Naive thymus-derived CD8-positive, alpha-beta T cell (primary cell): ENCODE data around the gene PGP. TPM values are rescaled to one million over a fixed set of nuclear protein-coding genes. Genes with fewer than 3 reads are reported as not detected.

ENCODE experiments used
- ATAC-seq, 2 donors: fragments of 150-1000 bp; cut with Tn5 transposase in 1 of 2; sonication (Bioruptor Pico), chemical (Tn5 transposase) in 1 of 2; 1 replicate in 1 of 2; 2 replicates in 1 of 2; pipeline ENCODE4 v1.10.0; 2021; ENCODE audit warnings: mild to moderate bottlenecking in 2 of 2, moderate library complexity in 2 of 2
- POLR2A ChIA-PET: fragments of 350-600 bp; sonication (Branson Sonifier 250); formaldehyde crosslinking; loops from one replicate; lab custom pipeline; 2021; ENCODE audit warnings: antibody characterized with exemption; lab: Charles Lee
- DNase-seq, 10 donors: peaks; one replicate each; pipeline versions ENCODE4 v3.0.0 to v3.0.0-alpha.2; 2020 to 2022
- H3K27ac Mint-ChIP-seq, 10 donors: one replicate each; pipeline ENCODE4 v1.8.0; 2020 to 2022; ENCODE audit warnings: mild to moderate bottlenecking in 10 of 10, mixed read lengths in 10 of 10, moderate library complexity in 4 of 10, inconsistent platforms in 1 of 10
- H3K27me3 Mint-ChIP-seq, 5 donors: one replicate each; pipeline ENCODE4 v1.8.0; 2021 to 2022; ENCODE audit warnings: mixed read lengths in 5 of 5
- H3K36me3 Mint-ChIP-seq, 3 donors: one replicate each; pipeline ENCODE4 v1.8.0; 2020 to 2022; ENCODE audit warnings: mixed read lengths in 3 of 3, mild to moderate bottlenecking in 2 of 3, inconsistent platforms in 1 of 3
- H3K4me1 Mint-ChIP-seq, 4 donors: one replicate each; pipeline ENCODE4 v1.8.0; 2021 to 2022; ENCODE audit warnings: mixed read lengths in 4 of 4
- H3K4me3 Mint-ChIP-seq, 10 donors: one replicate each; pipeline ENCODE4 v1.8.0; 2020 to 2022; ENCODE audit warnings: mild to moderate bottlenecking in 10 of 10, mixed read lengths in 10 of 10, moderate library complexity in 6 of 10, inconsistent platforms in 1 of 10
- H3K9me3 Mint-ChIP-seq, 9 donors: one replicate each; pipeline ENCODE4 v1.8.0; 2020 to 2022; ENCODE audit warnings: mixed read lengths in 9 of 9, mild to moderate bottlenecking in 3 of 9, inconsistent platforms in 1 of 9, moderate library complexity in 1 of 9
- polyA plus RNA-seq, 3 donors: library from polyadenylated mRNA; unstranded; fragments of 300-500 nt; fragmentation: Illumina TruSeq; gene quantifications; one replicate each; pipeline ENCODE4 v1.2.3, GENCODE V29; 2021
- total RNA-seq, 8 experiments: library from RNA in 2 of 8; stranded (reverse) in 2 of 8; gene quantifications; one replicate each; pipeline ENCODE4 v1.2.3 and lab custom pipeline; 2021 to 2026

The PGP gene
- total and polyA plus RNA-seq, 5 experiments from 2014 or later = 8.7 to 28.1 (median 17.7) TPM

DNA sequence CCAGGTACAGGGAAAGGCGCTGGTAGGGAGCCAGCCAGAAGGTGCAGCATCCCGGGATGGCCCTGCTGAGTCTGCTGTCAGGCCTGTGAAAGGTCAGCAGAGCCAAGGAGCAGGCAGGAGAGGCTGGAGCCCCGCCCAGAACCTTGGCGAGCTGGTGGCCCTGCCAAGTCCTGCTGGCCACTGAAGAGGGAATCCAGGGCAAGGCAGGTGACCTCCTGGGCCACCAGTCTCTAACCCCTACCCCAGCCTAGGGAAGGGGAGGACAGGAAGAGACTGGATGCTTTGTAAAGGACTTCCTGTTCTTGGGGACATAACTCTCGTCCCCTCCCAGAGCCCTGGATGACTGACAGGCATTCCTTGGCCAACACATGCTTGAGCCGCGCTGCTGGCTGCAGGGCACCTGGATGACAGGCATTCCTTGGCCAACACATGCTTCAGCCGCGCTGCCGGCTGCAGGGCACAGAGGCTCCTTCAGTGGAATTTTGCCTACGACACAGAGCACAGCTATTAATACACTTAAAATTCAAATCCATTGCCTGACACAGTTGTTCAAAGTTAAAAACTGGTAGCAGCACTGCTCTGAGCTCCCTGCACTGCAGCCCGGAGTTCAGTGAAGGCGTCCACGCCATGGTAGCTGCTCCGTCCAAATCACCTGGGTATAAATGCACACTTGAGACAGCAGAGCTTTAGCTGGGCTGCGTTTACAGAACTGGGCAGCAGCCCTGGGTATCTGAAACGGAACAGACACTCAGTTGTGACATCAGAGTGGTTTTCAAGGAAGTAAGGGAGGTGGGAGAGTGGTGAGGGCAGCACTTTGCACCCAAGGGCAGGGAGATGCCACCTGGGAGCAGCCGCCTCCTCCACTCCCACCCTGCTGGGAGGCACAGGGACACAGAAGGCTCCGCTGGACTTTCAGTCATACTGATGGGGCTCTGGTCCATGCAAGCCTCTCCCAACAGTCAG, 2.0 kb downstream of the PGP start:
- ATAC-seq = no peak
- Mint-ChIP-seq H3K27me3 (no peaks in the 10 kb centered on the region), H3K4me1 (peaks cover 8 to 25% (median 18%) of the 10 kb centered on the region in 4 donors), H3K36me3 (peaks cover 0 to 18% (median 5%) of the 10 kb centered on the region in 3 donors), H3K9me3 (no peaks in the 10 kb centered on the region), H3K27ac (peak overlapping the region in 6 of 10 donors; percentile 29 to 72 (median 44)), H3K4me3 (peak overlapping the region; percentile 59 to 85 (median 72))
- POLR2A ChIA-PET = interaction anchor here (0.9 kb wide), 1 partner anchor 430 kb away, joined by 3 read pairs; the partner anchor contains the start of genes NUBP2 and SPSB3
- DNase-seq = no peak

DNA sequence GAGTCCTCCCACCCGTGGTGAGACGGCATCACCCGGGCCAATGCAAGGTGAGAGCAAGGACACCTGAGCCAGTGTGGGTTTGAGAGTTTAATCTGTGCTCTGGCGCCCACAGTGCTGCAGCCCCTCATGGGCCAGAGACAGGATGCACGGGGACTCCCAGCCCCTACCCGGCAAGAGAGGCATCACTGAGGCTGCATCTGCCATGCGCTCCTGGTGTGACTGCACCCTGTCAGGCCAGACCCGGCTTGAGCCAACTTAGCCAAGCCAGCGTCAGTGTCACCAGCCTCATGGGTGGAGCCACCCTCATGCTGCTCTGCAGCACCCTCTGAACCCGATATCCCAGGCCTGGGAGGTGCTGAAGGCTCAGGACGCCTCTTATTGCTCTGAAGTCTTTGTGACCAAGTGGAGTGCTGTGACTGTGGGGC, 2.7 kb downstream of the PGP start:
- Mint-ChIP-seq H3K4me1 (peaks cover 8 to 32% (median 25%) of the 10 kb centered on the region in 4 donors), H3K27me3 (no peaks in the 10 kb centered on the region), H3K4me3 (peak overlapping the region in 6 of 10 donors; percentile 20 to 60 (median 46)), H3K36me3 (peaks cover 0 to 21% (median 8%) of the 10 kb centered on the region in 3 donors), H3K27ac (peak overlapping the region in 1 of 10 donors; percentile 70), H3K9me3 (no peaks in the 10 kb centered on the region)
- no peak for ATAC-seq
- POLR2A ChIA-PET = no interaction called here
- DNase-seq = no peak

DNA sequence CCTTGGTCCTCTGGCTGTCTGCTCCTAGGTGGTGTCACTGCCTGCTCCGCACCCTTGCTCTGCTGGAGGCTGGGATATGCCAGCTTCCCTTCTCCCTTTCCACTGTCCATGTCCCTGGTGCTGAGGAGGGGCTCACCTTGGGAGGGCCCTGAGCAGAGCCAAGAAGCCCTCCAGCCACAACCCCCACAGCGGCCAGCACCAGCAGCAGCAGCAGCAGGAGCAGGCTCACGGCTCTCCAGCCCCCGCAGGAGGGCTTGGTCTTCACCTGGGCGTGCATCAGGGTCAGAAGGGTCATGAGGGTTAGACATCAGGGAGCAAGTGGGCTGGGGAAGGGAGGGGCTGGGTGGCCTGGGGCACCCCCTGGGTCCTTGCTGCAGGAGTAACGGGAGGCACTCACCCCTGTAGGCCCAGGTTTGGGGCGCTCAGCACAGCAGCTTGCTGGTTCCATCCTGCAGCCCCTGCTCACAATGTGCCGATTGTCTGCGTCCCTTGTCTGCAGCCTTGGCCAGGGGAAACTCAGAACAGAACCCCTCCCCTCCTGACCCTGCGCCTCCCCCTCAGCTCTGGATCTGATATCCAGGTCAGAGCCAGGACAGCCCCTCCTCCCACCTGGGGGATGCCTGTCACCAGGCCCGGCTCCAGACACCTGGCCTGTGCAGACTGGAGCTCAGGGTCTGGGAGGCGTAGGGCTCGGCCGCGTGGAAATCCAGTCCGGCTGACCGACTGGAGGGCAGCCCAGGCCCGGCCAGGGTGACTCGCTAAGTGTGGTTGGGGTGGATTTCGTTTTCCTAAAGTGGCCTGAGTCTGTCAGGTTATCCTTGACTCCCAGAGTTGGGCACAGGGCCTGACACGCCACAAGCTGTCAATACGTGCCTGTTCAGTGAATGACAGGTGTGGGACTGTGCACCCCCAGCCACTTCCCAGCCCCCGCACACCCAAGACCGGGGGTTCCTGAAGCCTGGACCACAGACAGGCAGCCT, 4.0 kb downstream of the PGP start, which contains the start of gene BRICD5:
Gene BRICD5 (minus strand): TSS at position 478 of the 980 bp plus-strand sequence. CDS start 30 bp downstream, at position 448.
- peak within 1 kb of the TSS in 3 of 10 donors; percentile 24 to 70 (median 54) for H3K27ac Mint-ChIP-seq
- DNase-seq = no peak
- H3K9me3 Mint-ChIP-seq = no peaks in the 10 kb centered on the region
- no peak for ATAC-seq
- POLR2A ChIA-PET = interaction anchor here (0.7 kb wide), 1 partner anchor 10 kb away, joined by 3 read pairs; no protein-coding TSS in a partner anchor
- no peaks in the 10 kb centered on the region for H3K27me3 Mint-ChIP-seq
- H3K4me1 Mint-ChIP-seq = peaks cover 10 to 39% (median 33%) of the 10 kb centered on the region in 4 donors
- peaks cover 0 to 23% (median 8%) of the 10 kb centered on the region in 3 donors for H3K36me3 Mint-ChIP-seq
- peak within 1 kb of the TSS in 3 of 10 donors; percentile 20 to 60 (median 46) for H3K4me3 Mint-ChIP-seq

DNA sequence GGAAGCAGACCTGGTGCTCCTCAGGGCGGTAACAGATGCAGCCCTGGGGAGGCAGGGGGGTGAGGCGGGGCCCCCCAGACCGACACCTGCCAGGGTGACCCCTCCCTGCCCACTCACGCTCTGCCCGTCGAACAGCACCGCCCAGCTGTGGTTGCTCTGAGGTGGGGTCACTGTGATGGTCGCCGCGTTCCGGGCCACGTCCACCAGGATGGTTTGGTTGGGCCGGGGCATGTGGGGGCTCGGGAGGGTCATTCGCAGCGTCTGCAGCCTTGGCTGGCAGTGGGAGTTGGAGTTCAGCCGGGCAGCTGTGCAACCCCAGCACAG, 4.7 kb downstream of the PGP start:
- Mint-ChIP-seq H3K4me3 (no peak overlapping the region), H3K9me3 (no peaks in the 10 kb centered on the region), H3K4me1 (peaks cover 10 to 38% (median 32%) of the 10 kb centered on the region in 4 donors), H3K27ac (no peak overlapping the region), H3K36me3 (peaks cover 0 to 23% (median 8%) of the 10 kb centered on the region in 3 donors), H3K27me3 (no peaks in the 10 kb centered on the region)
- ATAC-seq (no peak), DNase-seq (no peak)
- POLR2A ChIA-PET = no interaction called here

DNA sequence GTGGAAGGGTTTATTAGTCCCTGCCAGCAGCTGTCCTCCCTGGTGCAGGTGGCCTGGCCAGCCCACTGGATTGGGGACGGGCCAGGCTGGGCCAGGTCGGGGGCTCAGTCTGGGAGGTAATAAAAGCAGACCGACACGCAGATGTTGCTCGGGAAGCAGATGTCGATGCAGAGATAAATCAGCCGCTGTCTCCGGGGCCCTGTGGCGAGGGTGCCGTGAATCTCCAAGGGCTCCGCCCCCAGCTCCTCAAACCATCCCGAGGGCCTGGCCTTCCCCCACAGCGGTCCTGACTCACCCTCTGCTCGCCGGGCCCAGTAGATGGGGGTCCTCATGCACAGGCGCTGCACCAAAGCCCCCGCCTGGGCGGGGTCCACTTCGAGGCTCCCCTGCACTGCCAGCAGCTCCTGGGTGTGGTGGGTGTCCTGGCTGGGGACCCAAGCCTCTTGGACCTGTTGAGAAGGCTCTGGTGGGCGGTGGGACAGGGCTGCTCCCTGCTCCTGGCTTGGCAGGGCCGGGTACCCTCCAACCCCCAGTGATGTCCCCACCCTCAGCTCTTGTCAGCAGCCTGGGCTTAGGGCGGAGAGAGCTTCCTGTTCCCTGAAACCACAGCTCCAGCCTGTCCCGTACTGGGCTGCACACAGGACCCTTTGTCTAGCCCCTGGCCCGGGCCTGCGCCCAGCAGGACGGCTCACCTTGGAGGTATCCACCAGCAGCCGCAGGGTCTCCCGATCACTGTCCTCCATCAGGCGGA, 5.2 kb downstream of the PGP start:
- POLR2A ChIA-PET = interaction anchor here (1.4 kb wide), 1 partner anchor 55 kb away, joined by 5 read pairs; no protein-coding TSS in a partner anchor
- Mint-ChIP-seq H3K4me1 (peaks cover 13 to 41% (median 36%) of the 10 kb centered on the region in 4 donors), H3K36me3 (peaks cover 0 to 23% (median 8%) of the 10 kb centered on the region in 3 donors), H3K4me3 (no peak overlapping the region), H3K27ac (no peak overlapping the region), H3K27me3 (no peaks in the 10 kb centered on the region), H3K9me3 (no peaks in the 10 kb centered on the region)
- ATAC-seq = no peak
- DNase-seq = no peak

DNA sequence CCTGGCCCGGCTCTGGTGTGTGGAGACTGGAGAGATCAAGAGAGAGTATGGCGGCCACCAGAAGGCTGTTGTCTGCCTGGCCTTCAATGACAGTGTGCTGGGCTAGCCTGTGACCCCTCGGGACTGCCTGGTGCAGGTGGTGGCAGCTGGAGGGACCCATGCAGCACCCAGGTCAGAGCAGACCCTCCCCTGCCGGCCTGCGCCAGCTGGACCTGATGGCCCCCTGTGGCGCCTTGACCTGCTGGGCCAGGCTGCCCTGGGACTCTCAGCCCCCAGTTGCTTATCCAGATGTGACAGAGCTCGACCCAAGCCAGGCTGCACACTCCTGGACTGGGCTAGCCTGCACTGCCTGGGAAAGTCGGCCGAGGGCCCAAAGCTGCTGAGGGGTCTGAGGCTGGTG, 5.9 kb downstream of the PGP start:
- H3K27ac Mint-ChIP-seq = no peak overlapping the region
- no peaks in the 10 kb centered on the region for H3K27me3 Mint-ChIP-seq
- H3K36me3 Mint-ChIP-seq = peaks cover 0 to 23% (median 8%) of the 10 kb centered on the region in 3 donors
- peaks cover 15 to 42% (median 38%) of the 10 kb centered on the region in 4 donors for H3K4me1 Mint-ChIP-seq
- H3K9me3 Mint-ChIP-seq = no peaks in the 10 kb centered on the region
- peak overlapping the region in 1 of 10 donors; percentile 24 for H3K4me3 Mint-ChIP-seq
- DNase-seq (no peak), ATAC-seq (no peak)
- POLR2A ChIA-PET = interaction anchor here (1.4 kb wide), 2 partner anchors 14 to 54 kb away, joined by 4 to 5 read pairs; partner anchors contain the start of gene E4F1

DNA sequence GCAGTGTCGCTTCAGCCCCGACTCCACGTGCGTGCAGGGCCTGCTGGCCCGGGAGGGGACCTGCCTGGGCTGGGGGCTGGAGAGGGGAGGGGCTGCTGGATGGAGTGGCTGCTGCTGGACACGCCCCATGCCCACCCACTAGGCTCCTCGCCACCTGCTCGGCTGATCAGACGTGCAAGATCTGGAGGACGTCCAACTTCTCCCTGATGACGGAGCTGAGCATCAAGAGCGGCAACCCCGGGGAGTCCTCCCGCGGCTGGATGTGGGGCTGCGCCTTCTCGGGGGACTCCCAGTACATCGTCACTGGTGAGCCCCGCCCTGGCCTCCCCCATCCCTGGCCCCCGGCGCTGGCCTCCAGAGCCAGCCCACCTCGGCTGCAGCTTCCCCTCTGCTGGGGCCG, 6.3 kb downstream of the PGP start:
- POLR2A ChIA-PET = interaction anchor here (1.4 kb wide), 2 partner anchors 15 to 54 kb away, joined by 4 to 5 read pairs; partner anchors contain the start of gene E4F1
- ATAC-seq = no peak
- no peaks in the 10 kb centered on the region for H3K27me3 Mint-ChIP-seq
- H3K9me3 Mint-ChIP-seq = no peaks in the 10 kb centered on the region
- peaks cover 14 to 40% (median 34%) of the 10 kb centered on the region in 4 donors for H3K4me1 Mint-ChIP-seq
- H3K36me3 Mint-ChIP-seq = peaks cover 0 to 23% (median 8%) of the 10 kb centered on the region in 3 donors
- DNase-seq = no peak
- no peak overlapping the region for H3K27ac Mint-ChIP-seq
- peak overlapping the region in 1 of 10 donors; percentile 24 for H3K4me3 Mint-ChIP-seq

DNA sequence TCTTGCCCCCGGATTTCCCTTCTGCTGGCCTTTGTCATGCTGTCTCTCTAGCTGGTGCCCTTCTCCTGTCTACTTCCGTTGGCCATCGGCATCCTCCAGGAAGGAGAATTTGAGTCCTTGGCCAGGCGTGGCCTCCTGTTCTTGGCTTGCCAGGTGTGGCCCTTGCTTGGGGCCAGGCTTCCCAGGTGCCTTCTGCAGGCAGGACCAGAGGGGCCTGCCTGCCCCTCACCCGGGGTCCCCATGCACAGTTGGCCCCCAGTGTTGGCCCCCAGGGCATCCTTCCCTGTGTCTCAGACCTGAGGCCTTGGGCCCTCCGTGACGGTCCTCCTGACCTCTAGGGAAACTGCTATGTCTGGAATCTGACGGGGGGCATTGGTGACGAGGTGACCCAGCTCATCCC, 6.8 kb downstream of the PGP start:
- peaks cover 0 to 23% (median 8%) of the 10 kb centered on the region in 3 donors for H3K36me3 Mint-ChIP-seq
- peak overlapping the region in 5 of 10 donors; percentile 14 to 86 (median 58) for H3K27ac Mint-ChIP-seq

DNA sequence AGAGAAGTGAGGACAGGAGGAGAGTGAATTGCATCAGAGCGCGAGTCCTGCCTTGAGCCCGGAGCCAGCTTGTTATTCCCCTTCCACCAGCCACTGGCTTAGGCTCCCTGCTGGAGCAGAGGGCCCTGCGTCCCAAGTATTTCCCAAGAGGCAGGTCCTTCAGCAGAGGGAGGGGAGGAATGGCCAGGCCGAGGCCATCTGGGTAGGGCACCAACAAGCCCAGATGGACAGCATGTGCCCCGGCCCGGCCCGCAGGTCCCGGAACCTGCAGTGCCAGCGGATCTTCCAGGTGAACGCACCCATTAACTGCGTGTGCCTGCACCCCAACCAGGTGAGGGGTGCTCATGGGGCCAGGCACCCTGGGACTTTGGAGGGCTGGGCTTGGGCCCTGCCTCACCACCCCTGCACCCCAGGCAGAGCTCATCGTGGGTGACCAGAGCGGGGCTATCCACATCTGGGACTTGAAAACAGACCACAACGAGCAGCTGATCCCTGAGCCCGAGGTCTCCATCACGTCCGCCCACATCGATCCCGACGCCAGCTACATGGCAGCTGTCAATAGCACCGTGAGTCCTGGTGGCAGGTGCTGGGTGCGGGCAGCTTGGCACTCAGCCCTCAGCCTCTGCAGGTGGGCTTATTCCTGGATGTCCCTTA, 7.7 kb downstream of the PGP start:
- peak overlapping the region in 4 of 10 donors; percentile 40 to 90 (median 71) for H3K27ac Mint-ChIP-seq
- ATAC-seq (no peak), DNase-seq (no peak)
- H3K36me3 Mint-ChIP-seq = peaks cover 0 to 23% (median 8%) of the 10 kb centered on the region in 3 donors
- H3K27me3 Mint-ChIP-seq = no peaks in the 10 kb centered on the region
- peaks cover 11 to 28% (median 25%) of the 10 kb centered on the region in 4 donors for H3K4me1 Mint-ChIP-seq
- POLR2A ChIA-PET = interaction anchor here (0.5 to 5.3 kb wide), 10 partner anchors 8 to 314 kb away, joined by 3 to 58 read pairs (median 7); partner anchors contain the start of genes AMDHD2, E4F1, ECI1 and PGP
- H3K4me3 Mint-ChIP-seq = peak overlapping the region in 9 of 10 donors; percentile 24 to 88 (median 74)
- no peaks in the 10 kb centered on the region for H3K9me3 Mint-ChIP-seq

More for the DNA sequence above, 6.8 kb downstream of the PGP start:
- ATAC-seq (no peak), DNase-seq (no peak)
- Mint-ChIP-seq H3K9me3 (no peaks in the 10 kb centered on the region), H3K27me3 (no peaks in the 10 kb centered on the region), H3K4me3 (peak overlapping the region in 8 of 10 donors; percentile 7 to 70 (median 56)), H3K4me1 (peaks cover 13 to 35% (median 31%) of the 10 kb centered on the region in 4 donors)
- POLR2A ChIA-PET = interaction anchor here (1.4 kb wide), 1 partner anchor 15 kb away, joined by 4 read pairs; the partner anchor contains the start of gene E4F1

DNA sequence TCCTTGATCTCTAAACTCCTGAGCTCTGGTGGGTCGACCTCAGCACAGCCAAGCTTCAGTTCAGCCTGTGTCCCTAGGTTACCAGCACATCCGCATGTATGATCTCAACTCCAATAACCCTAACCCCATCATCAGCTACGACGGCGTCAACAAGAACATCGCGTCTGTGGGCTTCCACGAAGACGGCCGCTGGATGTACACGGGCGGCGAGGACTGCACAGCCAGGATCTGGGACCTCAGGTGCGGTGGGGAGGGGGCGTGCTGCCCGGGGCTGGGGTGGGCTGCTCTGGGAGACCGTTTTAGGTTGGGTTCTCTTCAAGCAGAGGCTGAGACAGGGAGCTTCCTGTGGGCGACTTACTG, 8.2 kb downstream of the PGP start:
- no peak for ATAC-seq
- Mint-ChIP-seq H3K4me1 (peaks cover 11 to 28% (median 25%) of the 10 kb centered on the region in 4 donors), H3K27me3 (no peaks in the 10 kb centered on the region), H3K27ac (peak overlapping the region in 6 of 10 donors; percentile 62 to 90 (median 74)), H3K4me3 (peak overlapping the region; percentile 66 to 88 (median 75)), H3K36me3 (peaks cover 0 to 23% (median 8%) of the 10 kb centered on the region in 3 donors), H3K9me3 (no peaks in the 10 kb centered on the region)
- POLR2A ChIA-PET = interaction anchor here (0.5 to 5.3 kb wide), 9 partner anchors 9 to 314 kb away, joined by 3 to 58 read pairs (median 8); partner anchors contain the start of genes AMDHD2, E4F1, ECI1 and PGP
- DNase-seq = no peak
